IMR-90 (cell line): ENCODE measurements around the gene BMPER. TPM values are rescaled to one million over a fixed set of nuclear protein-coding genes. Genes with fewer than 3 reads are reported as not detected.

ENCODE experiments used
- ATAC-seq: fragments of 200-7000 bp; cut with Tn5 transposase; 2 replicates; pipeline ENCODE4 v1.9.1; 2020; ENCODE audit warnings: low read depth, mild to moderate bottlenecking, moderate library complexity
- BruUV-seq: library from RNA; stranded (reverse); fragments of 400-500 nt; replicated peaks from 2 replicates; lab custom pipeline; 2021; lab: Mats Ljungman, UMichigan
- CTCF ChIA-PET: fragments of 300-600 bp; formaldehyde crosslinking; extraction: SDS; loops from one replicate; lab custom pipeline; 2021; ENCODE audit warnings: antibody characterized with exemption; lab: Yijun Ruan, JAX
- POLR2A ChIA-PET: fragments of 300-600 bp; sonication (Branson Sonifier 250); formaldehyde crosslinking; loops from one replicate; lab custom pipeline; 2022; ENCODE audit warnings: antibody characterized with exemption; ENCODE audit not compliant: unreplicated experiment; lab: Charles Lee
- DNase-seq: peaks from one replicate; pipeline ENCODE4 v3.0.0; 2013
- H2AFZ ChIP-seq: replicated peaks from 2 replicates; pipeline ENCODE3; 2013; ENCODE audit warnings: low read length, mild to moderate bottlenecking; ENCODE audit not compliant: poor library complexity
- H2AK5ac ChIP-seq: 2 replicates; pipeline ENCODE4 v1.6.1; 2013; ENCODE audit warnings: low read depth, low read length, inconsistent platforms
- H2AK9ac ChIP-seq: replicated peaks from 2 replicates; pipeline ENCODE3; 2013; ENCODE audit warnings: mild to moderate bottlenecking, low read depth, low read length, moderate library complexity; ENCODE audit not compliant: poor library complexity
- H2BK120ac ChIP-seq: 2 replicates; pipeline ENCODE4 v1.6.1; 2013; ENCODE audit warnings: low read depth, low read length, inconsistent platforms
- H2BK15ac ChIP-seq: 3 replicates; pipeline ENCODE4 v1.6.1; 2013; ENCODE audit warnings: low read depth, low read length, inconsistent platforms
- H2BK20ac ChIP-seq: 2 replicates; pipeline ENCODE4 v1.6.1; 2013; ENCODE audit warnings: low read depth, mild to moderate bottlenecking, inconsistent platforms, low read length, moderate library complexity
- H2BK5ac ChIP-seq: 2 replicates; pipeline ENCODE4 v1.6.1; 2013; ENCODE audit warnings: mild to moderate bottlenecking, low read depth, low read length, inconsistent platforms; ENCODE audit not compliant: poor library complexity, severe bottlenecking
- H3K14ac ChIP-seq: replicated peaks from 2 replicates; pipeline ENCODE4 v1.6.1; 2013; ENCODE audit warnings: low read depth, low read length, inconsistent platforms
- H3K18ac ChIP-seq: 2 replicates; pipeline ENCODE4 v1.6.1; 2013; ENCODE audit warnings: low read depth, low read length, control low read depth
- H3K23ac ChIP-seq: 2 replicates; pipeline ENCODE4 v1.6.1; 2013; ENCODE audit warnings: low read depth, low read length, inconsistent platforms
- H3K27ac ChIP-seq: 2 replicates; pipeline ENCODE4 v1.5.1; 2013; ENCODE audit warnings: mild to moderate bottlenecking, control low read depth, low read length; ENCODE audit not compliant: insufficient read depth
- H3K27me3 ChIP-seq: 2 replicates; pipeline ENCODE4 v1.6.1; 2013; ENCODE audit warnings: low read length; ENCODE audit not compliant: control insufficient read depth, insufficient read depth
- H3K36me3 ChIP-seq: 2 replicates; pipeline ENCODE4 v1.6.1; 2013; ENCODE audit warnings: low read length, mixed read lengths; ENCODE audit not compliant: control insufficient read depth, insufficient read depth
- H3K4ac ChIP-seq: 2 replicates; pipeline ENCODE4 v1.6.1; 2013; ENCODE audit warnings: low read depth, low read length, inconsistent platforms
- H3K4me1 ChIP-seq: 2 replicates; pipeline ENCODE4 v1.6.1; 2013; ENCODE audit warnings: low read length, mixed read lengths; ENCODE audit not compliant: control insufficient read depth, insufficient read depth
- H3K4me2 ChIP-seq: 2 replicates; pipeline ENCODE4 v1.6.1; 2013; ENCODE audit warnings: low read depth, mild to moderate bottlenecking, control low read depth, low read length, moderate library complexity
- H3K4me3 ChIP-seq: 2 replicates; pipeline ENCODE4 v1.5.1; 2013; ENCODE audit warnings: low read depth, mild to moderate bottlenecking, control low read depth, low read length, moderate library complexity; ENCODE audit not compliant: insufficient read depth
- H3K56ac ChIP-seq: 2 replicates; pipeline ENCODE4 v1.6.1; 2013; ENCODE audit warnings: low read length, inconsistent platforms; ENCODE audit not compliant: insufficient read depth; ENCODE audit errors: extremely low read depth
- H3K79me1 ChIP-seq, 2 experiments: 2 replicates each; pipeline ENCODE4 v1.6.1; 2013; ENCODE audit warnings: low read length in 2 of 2, inconsistent platforms in 1 of 2, low read depth in 1 of 2
- H3K9ac ChIP-seq: 2 replicates; pipeline ENCODE4 v1.6.1; 2013; ENCODE audit warnings: low read depth, low read length, control low read depth
- H3K9me1 ChIP-seq: 2 replicates; pipeline ENCODE4 v1.6.1; 2013; ENCODE audit warnings: low read length, inconsistent platforms; ENCODE audit not compliant: insufficient read depth
- H3K9me3 ChIP-seq: 2 replicates; pipeline ENCODE4 v1.6.1; 2013; ENCODE audit warnings: low read length; ENCODE audit not compliant: control insufficient read depth, insufficient read depth
- H4K20me1 ChIP-seq: 2 replicates; pipeline ENCODE4 v1.6.1; 2013; ENCODE audit warnings: low read length, inconsistent platforms; ENCODE audit not compliant: insufficient read depth
- H4K5ac ChIP-seq: 2 replicates; pipeline ENCODE4 v1.6.1; 2013; ENCODE audit warnings: mild to moderate bottlenecking, low read depth, low read length, control low read depth
- H4K8ac ChIP-seq, 2 experiments: 2 replicates each; pipeline ENCODE4 v1.6.1; 2013; ENCODE audit warnings: low read depth in 2 of 2, low read length in 2 of 2, control low read depth in 1 of 2, inconsistent platforms in 1 of 2
- H4K91ac ChIP-seq: 2 replicates; pipeline ENCODE4 v1.6.1; 2013; ENCODE audit warnings: low read depth, low read length, inconsistent platforms; ENCODE audit not compliant: insufficient read depth
- CEBPB ChIP-seq: IDR thresholded peaks from 2 replicates; pipeline ENCODE4 v1.6.1; 2012; ENCODE audit warnings: low read depth, low read length, improper control_type of control experiment
- ELK1 ChIP-seq: fragments of 150-350 bp; IDR thresholded peaks from 2 replicates; pipeline ENCODE4 v1.6.1; 2016; ENCODE audit warnings: low read depth, mild to moderate bottlenecking, low read length, moderate library complexity, borderline replicate concordance
- MAZ ChIP-seq: IDR thresholded peaks from 2 replicates; pipeline ENCODE4 v1.6.1; 2012; ENCODE audit warnings: low read depth, mild to moderate bottlenecking, low read length, improper control_type of control experiment, moderate library complexity, borderline replicate concordance
- RAD21 ChIP-seq: IDR thresholded peaks from 2 replicates; pipeline ENCODE4 v1.6.1; 2012; ENCODE audit warnings: low read length, improper control_type of control experiment
- RCOR1 ChIP-seq: IDR thresholded peaks from 2 replicates; pipeline ENCODE4 v1.6.1; 2012; ENCODE audit warnings: mild to moderate bottlenecking, low read length, improper control_type of control experiment; ENCODE audit not compliant: insufficient replicate concordance
- WGBS, 2 experiments: methylation state at CpG; one replicate each; pipeline versions ENCODE4 v1.1.5 to v1.1.7; 2013; ENCODE audit warnings: missing lambda C conversion rate in 2 of 2; ENCODE audit not compliant: insufficient read length in 1 of 2; ENCODE audit errors: extremely low coverage in 2 of 2; 5-methylcytosine and 5-hydroxymethylcytosine counted together
- dilution Hi-C: fragments of 300-500 bp; cut with HindIII; formaldehyde crosslinking; loops from one replicate; pipeline ENCODE4 v1.14.3; 2018; ENCODE audit warnings: low sequenced_read_pairs; ENCODE audit not compliant: unreplicated experiment
- in situ Hi-C: fragments of 300-500 bp; cut with MboI; formaldehyde crosslinking; loops from 3 replicates; pipeline ENCODE4 v1.14.3; 2019; ENCODE audit warnings: low sequenced_read_pairs, inconsistent platforms, mixed read lengths
- intact Hi-C: fragments of 100-400 bp; cut with micrococcal nuclease; formaldehyde crosslinking; loops from 2 replicates; pipeline ENCODE4 v1.10.0; 2022
- polyA plus RNA-seq, 3 experiments: library from polyadenylated mRNA; depleted of rRNA; stranded (reverse); fragments of >200 nt; gene quantifications; 2 replicates each; pipeline ENCODE4 v1.2.3, GENCODE V29; 2012; ENCODE audit warnings: low replicate concordance in 1 of 3
- total RNA-seq: library from RNA; depleted of rRNA; stranded (reverse); fragments of >200 nt; gene quantifications from 2 replicates; pipeline ENCODE4 v1.2.3, GENCODE V29; 2012

Gene BMPER
- total and polyA plus RNA-seq, 2 of the 4 experiments (the other 2 are of a cell fraction), result 6.2 to 7.9 TPM

- no peak overlapping the region for H3K4me2 ChIP-seq
- H3K9me3 ChIP-seq, result no peaks in the 10 kb centered on the region
- no peak overlapping the region for H2AK9ac ChIP-seq
- H2BK5ac ChIP-seq, result no peak overlapping the region
- no peak overlapping the region for H3K9ac ChIP-seq
- ChIA-PET CTCF (interaction anchor here (0.9 to 2.8 kb wide), 3 partner anchors 12 to 14 kb away, joined by 3 to 20 read pairs (median 4); no protein-coding TSS in a partner anchor), POLR2A (no interaction called here)
- H3K14ac ChIP-seq, result no peak overlapping the region
- no peak overlapping the region for H4K5ac ChIP-seq
- H4K8ac ChIP-seq, result no peak overlapping the region
- H3K9me1 ChIP-seq, result peaks cover 3% of the 10 kb centered on the region; the same call in 1 of the 2 replicates
- H3K18ac ChIP-seq, result no peak overlapping the region
- no peaks in the 10 kb centered on the region for H3K36me3 ChIP-seq
- no peaks in the 10 kb centered on the region for H3K27me3 ChIP-seq
- dilution Hi-C loops (no loop called here), intact Hi-C loops (no loop called here), in situ Hi-C loops (no loop called here)
- H3K27ac ChIP-seq, result no peak overlapping the region
- ATAC-seq (peak; percentile 44), DNase-seq (peak; percentile 79)
- H3K4me3 ChIP-seq, result no peak overlapping the region
- TF ChIP-seq RAD21 (no peak), MAZ (no peak), CEBPB (peak; percentile 49; the same call in 1 of the 2 replicates), RCOR1 (no peak), ELK1 (no peak)
- H3K4me1 ChIP-seq, result peaks cover 3% of the 10 kb centered on the region
- WGBS, 2 experiments, result 71% methylated on average over 11 of the region's 17 CpGs; no CpG with 5 or more reads in 1 of the 2 experiments
- H3K23ac ChIP-seq, result no peak overlapping the region
- H2BK20ac ChIP-seq, result no peak overlapping the region
- no peak overlapping the region for H2BK120ac ChIP-seq
- H2AFZ ChIP-seq, result peak overlapping the region; percentile 44
- no peak overlapping the region for H2BK15ac ChIP-seq
- no peaks in the 10 kb centered on the region; a peak in 1 of 4 replicates for H3K79me1 ChIP-seq
- H3K4ac ChIP-seq, result no peak overlapping the region
- H4K91ac ChIP-seq, result no peak overlapping the region; the same call in 1 of the 2 replicates
- BruUV-seq, result no TSS peak
- no peaks in the 10 kb centered on the region for H4K20me1 ChIP-seq
- H2AK5ac ChIP-seq, result no peak overlapping the region
- H3K56ac ChIP-seq, result no peak overlapping the region
These were observed 16.0 kb downstream of the BMPER start for GRCh38 chr7:33921216-33921938.
